Cardiac fibroblast (primary cell): ENCODE measurements around the gene SFMBT2.

ENCODE experiments used
- DNase-seq, 2 donors: peaks; one replicate each; pipeline versions ENCODE4 v3.0.0 to v3.0.0-alpha.2; 2010; ENCODE audit warnings: low read depth in 2 of 2
- H3K4me3 ChIP-seq, 2 donors: replicated peaks in 1 of 2; 1 replicate in 1 of 2; 2 replicates in 1 of 2; pipeline ENCODE4 v1.5.1; 2011; ENCODE audit warnings: low read depth in 2 of 2, low read length in 2 of 2, mild to moderate bottlenecking in 2 of 2, moderate library complexity in 1 of 2
- CTCF ChIP-seq: IDR thresholded peaks from one replicate; pipeline ENCODE4 v1.5.1; 2011; ENCODE audit warnings: low read depth, mild to moderate bottlenecking, low read length, inconsistent platforms

SFMBT2 gene

DNA sequence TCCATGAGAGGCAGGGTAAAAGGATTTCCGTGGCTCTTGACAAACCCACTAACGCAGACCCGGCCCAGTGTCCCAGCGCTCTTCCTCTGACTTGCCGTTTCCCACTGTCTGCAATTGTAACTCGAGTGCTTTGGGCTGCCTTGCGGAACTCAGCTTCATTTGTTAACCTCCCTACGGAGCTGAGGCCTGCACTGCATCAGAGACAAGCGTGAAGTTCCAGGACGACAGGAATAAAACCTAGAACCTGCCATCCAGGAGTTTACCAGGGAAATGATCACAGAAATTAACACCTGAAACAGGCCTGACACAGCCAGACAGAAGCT, 76.2 kb downstream of the SFMBT2 start:
- no peak for TF ChIP-seq CTCF
- no peak overlapping the region for H3K4me3 ChIP-seq
- no peak for DNase-seq

GRCh38 chr10:7333961-7334641, 76.7 kb downstream of the SFMBT2 start:
- no peak for TF ChIP-seq CTCF
- no peak overlapping the region for H3K4me3 ChIP-seq
- peak; percentile 5 to 62 for DNase-seq

- no peak for DNase-seq
- TF ChIP-seq CTCF: no peak
- no peak overlapping the region for H3K4me3 ChIP-seq
These were observed 81.6 kb downstream of the SFMBT2 start for GRCh38 chr10:7329219-7329618.

DNA sequence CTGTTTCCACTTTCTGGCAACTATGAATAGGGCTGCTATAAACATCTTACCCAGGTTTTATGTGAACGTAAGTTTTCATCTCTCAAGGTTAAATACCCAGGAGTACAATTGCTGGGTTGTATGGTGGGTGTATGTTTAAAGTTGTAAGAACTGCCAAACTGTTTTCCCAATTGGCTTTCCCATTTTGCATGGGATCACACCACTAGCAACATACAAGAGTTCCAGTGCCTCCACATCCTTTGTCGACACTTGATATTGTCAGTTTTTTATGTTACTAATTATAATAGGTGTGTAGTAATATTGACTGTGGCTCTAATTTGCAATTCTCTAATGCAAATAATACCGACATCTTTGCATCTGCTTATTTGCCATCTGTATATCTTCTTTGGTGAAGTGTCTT, 82.9 kb downstream of the SFMBT2 start:
- TF ChIP-seq CTCF: no peak
- H3K4me3 ChIP-seq: no peak overlapping the region
- DNase-seq: no peak

DNA sequence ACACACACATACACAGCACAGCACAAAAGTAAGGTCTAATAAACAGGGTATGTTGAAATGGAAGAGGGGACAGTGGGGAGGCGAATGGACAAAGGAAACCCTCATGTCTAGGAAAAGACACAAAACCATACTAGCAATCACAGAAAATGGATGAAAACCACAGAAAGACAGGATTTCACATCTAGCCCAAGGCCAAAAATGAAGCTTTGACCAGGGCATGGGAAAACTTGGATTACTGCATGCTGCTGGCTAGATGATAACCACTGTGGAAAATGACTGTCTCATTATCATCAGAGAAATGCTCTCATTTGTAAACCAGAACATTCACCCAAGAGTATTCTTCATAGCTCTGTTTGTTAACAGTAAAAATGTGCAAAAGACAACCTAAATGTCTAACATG, 88.2 kb downstream of the SFMBT2 start:
- DNase-seq: no peak
- H3K4me3 ChIP-seq: no peak overlapping the region
- TF ChIP-seq CTCF: no peak

DNA sequence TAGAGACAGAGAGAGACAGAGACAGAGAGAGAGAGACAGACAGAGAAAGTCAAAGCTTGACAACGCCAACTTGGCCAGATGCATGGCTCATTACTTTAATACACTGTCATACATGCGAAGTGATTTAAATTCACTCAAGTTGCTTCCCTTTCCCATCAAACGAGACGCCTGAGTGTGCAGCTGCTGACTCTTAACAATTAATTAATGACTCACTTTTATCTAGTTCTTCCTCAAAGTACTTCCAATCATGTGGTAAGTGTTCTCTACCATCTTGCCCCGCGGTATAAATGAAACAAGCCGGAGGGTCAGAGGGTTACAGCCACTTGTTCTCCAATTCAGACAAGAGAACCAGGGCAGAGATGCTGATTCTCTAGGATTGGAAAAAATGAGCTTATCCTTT, 90.8 kb downstream of the SFMBT2 start:
- DNase-seq: no peak
- no peak overlapping the region for H3K4me3 ChIP-seq
- no peak for TF ChIP-seq CTCF

DNA sequence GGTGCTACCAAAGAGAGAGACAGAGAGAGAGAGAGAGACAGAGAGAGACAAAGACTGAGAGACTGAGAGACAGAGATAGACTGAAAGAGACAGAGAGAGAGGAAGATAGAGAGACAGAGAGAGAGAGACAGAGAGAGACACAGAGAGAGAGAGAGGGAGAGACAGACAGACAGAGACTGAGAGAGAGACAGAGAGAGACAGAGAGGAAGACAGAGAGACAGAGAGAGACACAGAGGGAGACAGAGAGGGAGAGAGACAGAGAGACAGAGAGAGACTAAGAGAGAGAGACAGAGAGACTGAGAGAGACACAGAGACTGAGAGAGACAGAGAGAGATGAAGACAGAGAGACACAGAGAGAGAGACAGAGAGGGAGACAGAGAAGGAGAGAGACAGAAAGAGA, 91.2 kb downstream of the SFMBT2 start:
- no peak for DNase-seq
- no peak overlapping the region for H3K4me3 ChIP-seq
- TF ChIP-seq CTCF: no peak
